ENCODE results near the gene RGS1.

Gene RGS1

GRCh38 chr1:192553741-192554140 is 21.8 kb upstream of the RGS1 start:
- DNase-seq (ENCODE audit: low read depth): no peak

GRCh38 chr1:192554904-192555303 is 20.7 kb upstream of the RGS1 start:
- no peak for DNase-seq (ENCODE audit: low read depth)

- DNase-seq (ENCODE audit: low read depth): no peak
Observed at GRCh38 chr1:192555399-192555798, 20.2 kb upstream of the RGS1 start.

- no peak for DNase-seq (ENCODE audit: low read depth)
Observed at GRCh38 chr1:192557841-192558595, 17.6 kb upstream of the RGS1 start.

- no peak for DNase-seq (ENCODE audit: low read depth)
Observed at GRCh38 chr1:192559115-192560006, 16.2 kb upstream of the RGS1 start.

- DNase-seq (ENCODE audit: low read depth): no peak
Observed at GRCh38 chr1:192561301-192561700, 14.3 kb upstream of the RGS1 start.

- DNase-seq (ENCODE audit: low read depth): no peak
Observed at GRCh38 chr1:192563129-192563528, 12.4 kb upstream of the RGS1 start.

GRCh38 chr1:192564099-192564498 is 11.5 kb upstream of the RGS1 start:
- DNase-seq (ENCODE audit: low read depth): no peak

GRCh38 chr1:192565946-192566345 is 9.6 kb upstream of the RGS1 start:
- no peak for DNase-seq (ENCODE audit: low read depth)

GRCh38 chr1:192566657-192567056 is 8.9 kb upstream of the RGS1 start:
- DNase-seq (ENCODE audit: low read depth): no peak

GRCh38 chr1:192568063-192568462 is 7.5 kb upstream of the RGS1 start:
- DNase-seq (ENCODE audit: low read depth): no peak

GRCh38 chr1:192571668-192572067 is 3.9 kb upstream of the RGS1 start:
- no peak for DNase-seq (ENCODE audit: low read depth)

- DNase-seq (ENCODE audit: low read depth): no peak
Observed at GRCh38 chr1:192573499-192573898, 2.1 kb upstream of the RGS1 start.

- no peak for DNase-seq (ENCODE audit: low read depth)
Observed at GRCh38 chr1:192574073-192574472, 1.5 kb upstream of the RGS1 start.

- no peak for DNase-seq (ENCODE audit: low read depth)
Observed at GRCh38 chr1:192576190-192577144, 894 bp downstream of the RGS1 start.

GRCh38 chr1:192577145-192578140 is 1.9 kb downstream of the RGS1 start:
- DNase-seq (ENCODE audit: low read depth): no peak

GRCh38 chr1:192578144-192578909 is 2.8 kb downstream of the RGS1 start:
- no peak for DNase-seq (ENCODE audit: low read depth)

GRCh38 chr1:192579010-192579738 is 3.6 kb downstream of the RGS1 start:
- DNase-seq (ENCODE audit: low read depth): no peak

GRCh38 chr1:192580351-192580962 is 4.9 kb downstream of the RGS1 start:
- no peak for DNase-seq (ENCODE audit: low read depth)

All from stimulated activated CD4-positive, alpha-beta T cell treated with anti-CD3 and anti-CD28 coated beads, Interleukin-2, amount 100 ng/mL, for 4 hours (primary cell).